ENCODE data around the gene FILIP1L. TPM values are rescaled to one million over a fixed set of nuclear protein-coding genes. Genes with fewer than 3 reads are reported as not detected.

The FILIP1L gene
- total RNA-seq, 2 donors from 2014 or later = 9.5 to 28.2 TPM

DNA sequence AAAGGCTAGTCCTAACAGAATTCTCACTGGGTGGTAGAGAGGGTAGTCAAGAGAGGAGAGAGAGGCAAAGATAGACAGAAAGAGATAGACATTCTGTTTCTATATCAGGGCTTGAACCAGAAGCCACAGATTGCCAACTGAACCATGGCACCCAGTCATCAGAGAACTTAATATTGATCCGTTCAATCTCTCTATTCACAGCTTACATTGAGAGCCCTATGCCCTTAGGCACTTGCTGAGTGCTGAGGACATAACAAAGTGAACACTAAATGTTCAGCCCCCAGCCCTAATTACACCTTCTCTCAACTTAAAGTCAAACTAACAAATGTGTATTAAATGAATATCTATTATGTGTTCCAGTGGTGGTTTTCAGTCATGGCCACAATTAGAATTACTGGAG lies 124.1 kb downstream of the FILIP1L start:
- no peak overlapping the region for H3K27ac ChIP-seq
- H3K27me3 ChIP-seq (replicated peaks; ENCODE audit: insufficient read depth) = no peaks in the 10 kb centered on the region
- no peak overlapping the region for H3K4me3 ChIP-seq
- no peaks in the 10 kb centered on the region for H3K9me3 ChIP-seq
- H3K4me1 ChIP-seq (replicated peaks) = no peaks in the 10 kb centered on the region
- TF ChIP-seq, protein P1, sequence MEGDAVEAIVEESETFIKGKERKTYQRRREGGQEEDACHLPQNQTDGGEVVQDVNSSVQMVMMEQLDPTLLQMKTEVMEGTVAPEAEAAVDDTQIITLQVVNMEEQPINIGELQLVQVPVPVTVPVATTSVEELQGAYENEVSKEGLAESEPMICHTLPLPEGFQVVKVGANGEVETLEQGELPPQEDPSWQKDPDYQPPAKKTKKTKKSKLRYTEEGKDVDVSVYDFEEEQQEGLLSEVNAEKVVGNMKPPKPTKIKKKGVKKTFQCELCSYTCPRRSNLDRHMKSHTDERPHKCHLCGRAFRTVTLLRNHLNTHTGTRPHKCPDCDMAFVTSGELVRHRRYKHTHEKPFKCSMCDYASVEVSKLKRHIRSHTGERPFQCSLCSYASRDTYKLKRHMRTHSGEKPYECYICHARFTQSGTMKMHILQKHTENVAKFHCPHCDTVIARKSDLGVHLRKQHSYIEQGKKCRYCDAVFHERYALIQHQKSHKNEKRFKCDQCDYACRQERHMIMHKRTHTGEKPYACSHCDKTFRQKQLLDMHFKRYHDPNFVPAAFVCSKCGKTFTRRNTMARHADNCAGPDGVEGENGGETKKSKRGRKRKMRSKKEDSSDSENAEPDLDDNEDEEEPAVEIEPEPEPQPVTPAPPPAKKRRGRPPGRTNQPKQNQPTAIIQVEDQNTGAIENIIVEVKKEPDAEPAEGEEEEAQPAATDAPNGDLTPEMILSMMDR (IDR thresholded peaks at IDR 0.05) = no peak
- TF ChIP-seq POLR2A (IDR thresholded peaks at IDR 0.05) (no peak), POLR2AphosphoS5 (IDR thresholded peaks at IDR 0.05) (no peak)
- no peak for DNase-seq (ENCODE audit: low spot score)
- 88% methylated on average over 1 of the region's 1 CpG for WGBS
- intact Hi-C loops (cut with DNase I) = no loop called here
- H3K36me3 ChIP-seq = no peaks in the 10 kb centered on the region

DNA sequence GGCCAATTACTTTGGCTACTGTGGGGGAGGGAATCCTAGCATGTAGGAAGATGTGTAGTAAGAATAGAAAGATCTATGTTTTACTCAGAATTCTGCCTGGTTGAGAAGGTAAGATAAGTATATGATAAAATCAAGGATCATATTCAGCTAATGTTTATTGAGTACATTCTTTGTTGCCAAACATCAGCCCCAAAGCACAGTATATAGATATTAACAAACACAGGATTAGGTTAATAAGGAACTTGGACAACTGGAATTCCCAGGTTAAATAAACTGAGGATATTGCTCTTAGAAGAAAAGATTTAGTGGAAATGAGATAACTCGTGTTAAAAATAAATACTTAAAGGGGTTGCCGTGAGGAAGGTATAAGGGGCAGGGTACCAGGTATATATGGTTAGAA lies 129.6 kb downstream of the FILIP1L start:
- intact Hi-C loops (cut with DNase I) = no loop called here
- WGBS = 24% methylated on average over 2 of the region's 2 CpGs

DNA sequence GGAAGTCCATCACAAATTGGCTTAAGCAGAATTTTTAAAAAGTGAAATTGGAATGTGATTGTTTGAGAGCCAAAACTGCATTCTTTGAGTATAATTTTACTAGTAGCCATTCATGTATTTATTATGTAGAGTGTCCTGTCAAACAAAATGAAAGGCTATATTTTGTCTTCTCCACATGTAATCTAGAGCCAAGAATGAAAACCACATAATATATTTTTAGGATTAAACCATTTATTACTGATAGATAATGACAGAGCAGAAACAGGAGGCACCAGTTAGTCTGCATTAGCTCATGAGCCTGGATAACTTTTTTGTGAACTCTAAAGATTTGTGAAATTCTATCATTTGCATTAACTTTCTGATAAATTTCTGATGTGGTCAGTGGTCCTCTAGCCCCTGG lies 130.2 kb downstream of the FILIP1L start:
- Histone ChIP-seq H3K4me3 (no peak overlapping the region), H3K9me3 (no peaks in the 10 kb centered on the region), H3K36me3 (no peaks in the 10 kb centered on the region), H3K27me3 (replicated peaks; ENCODE audit: insufficient read depth) (no peaks in the 10 kb centered on the region), H3K4me1 (replicated peaks) (no peaks in the 10 kb centered on the region), H3K27ac (no peak overlapping the region)
- no peak for DNase-seq (ENCODE audit: low spot score)
- TF ChIP-seq, protein P1 (IDR thresholded peaks at IDR 0.05) = no peak
- TF ChIP-seq POLR2AphosphoS5 (IDR thresholded peaks at IDR 0.05) (no peak), POLR2A (IDR thresholded peaks at IDR 0.05) (no peak)
- intact Hi-C loops (cut with DNase I) = no loop called here

More for the DNA sequence above, 129.6 kb downstream of the FILIP1L start:
- no peak overlapping the region for H3K4me3 ChIP-seq
- TF ChIP-seq POLR2A (IDR thresholded peaks at IDR 0.05) = no peak
- TF ChIP-seq, protein P1 (IDR thresholded peaks at IDR 0.05) = no peak
- no peak for TF ChIP-seq POLR2AphosphoS5 (IDR thresholded peaks at IDR 0.05)
- H3K9me3 ChIP-seq = no peaks in the 10 kb centered on the region
- H3K27ac ChIP-seq = no peak overlapping the region
- no peaks in the 10 kb centered on the region for H3K4me1 ChIP-seq (replicated peaks)
- H3K36me3 ChIP-seq = no peaks in the 10 kb centered on the region
- no peak for DNase-seq (ENCODE audit: low spot score)
- no peaks in the 10 kb centered on the region for H3K27me3 ChIP-seq (replicated peaks; ENCODE audit: insufficient read depth)

DNA sequence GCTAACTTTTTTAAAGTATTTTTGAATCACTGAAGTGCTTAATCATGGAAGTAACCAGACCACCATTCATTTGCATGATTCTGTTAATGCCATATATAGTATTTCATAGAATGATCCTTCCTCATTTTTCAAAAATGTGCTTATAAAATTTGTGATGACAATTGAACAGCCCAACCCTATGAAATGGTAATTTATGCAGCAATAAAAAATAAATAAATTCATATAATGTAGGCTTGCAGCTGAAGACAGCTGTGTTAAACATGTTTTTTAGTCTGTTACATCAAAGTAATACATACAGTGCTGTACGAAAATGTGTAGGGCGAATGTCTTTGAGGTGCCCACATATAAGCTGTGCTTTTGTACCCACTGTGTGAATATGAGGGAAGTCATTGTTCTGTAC lies 131.7 kb downstream of the FILIP1L start:
- no peaks in the 10 kb centered on the region for H3K27me3 ChIP-seq (replicated peaks; ENCODE audit: insufficient read depth)
- 90% methylated on average over 2 of the region's 2 CpGs for WGBS

DNA sequence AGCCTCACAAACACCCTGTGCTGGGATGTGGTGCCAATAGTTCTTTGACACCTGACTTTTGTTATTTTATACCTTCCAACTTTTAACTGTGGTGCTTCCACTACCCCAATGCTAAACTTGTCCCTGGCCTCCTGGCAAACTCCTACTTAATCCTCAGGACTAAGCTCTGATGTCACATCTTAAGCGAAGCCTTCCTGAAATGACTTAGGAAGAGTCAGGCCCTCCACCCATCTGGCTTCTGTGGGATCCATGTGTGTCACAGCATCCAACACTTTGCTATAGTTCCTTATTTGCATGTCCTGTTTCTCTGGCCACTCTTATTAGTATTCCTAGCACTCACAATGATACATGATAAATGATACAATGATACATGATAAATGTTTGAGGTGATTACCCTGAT lies 133.2 kb downstream of the FILIP1L start:
- intact Hi-C loops (cut with DNase I) = no loop called here
- 96% methylated on average over 1 of the region's 1 CpG for WGBS
- Histone ChIP-seq H3K36me3 (no peaks in the 10 kb centered on the region), H3K9me3 (no peaks in the 10 kb centered on the region), H3K27me3 (replicated peaks; ENCODE audit: insufficient read depth) (no peaks in the 10 kb centered on the region), H3K4me1 (replicated peaks) (no peaks in the 10 kb centered on the region), H3K4me3 (no peak overlapping the region), H3K27ac (no peak overlapping the region)
- DNase-seq (ENCODE audit: low spot score) = no peak
- TF ChIP-seq POLR2A (IDR thresholded peaks at IDR 0.05) = no peak
- TF ChIP-seq POLR2AphosphoS5 (IDR thresholded peaks at IDR 0.05) = no peak
- TF ChIP-seq, protein P1 (IDR thresholded peaks at IDR 0.05) = no peak

More for the DNA sequence above, 131.7 kb downstream of the FILIP1L start:
- TF ChIP-seq, protein P1 (IDR thresholded peaks at IDR 0.05) = no peak
- no peak for TF ChIP-seq POLR2A (IDR thresholded peaks at IDR 0.05)
- no peak for TF ChIP-seq POLR2AphosphoS5 (IDR thresholded peaks at IDR 0.05)
- intact Hi-C loops (cut with DNase I) = no loop called here
- Histone ChIP-seq H3K4me3 (no peak overlapping the region), H3K36me3 (no peaks in the 10 kb centered on the region), H3K4me1 (replicated peaks) (no peaks in the 10 kb centered on the region), H3K27ac (no peak overlapping the region), H3K9me3 (no peaks in the 10 kb centered on the region)
- DNase-seq (ENCODE audit: low spot score) = no peak
